Measurements from ENCODE around the gene ZCCHC7.

DNA sequence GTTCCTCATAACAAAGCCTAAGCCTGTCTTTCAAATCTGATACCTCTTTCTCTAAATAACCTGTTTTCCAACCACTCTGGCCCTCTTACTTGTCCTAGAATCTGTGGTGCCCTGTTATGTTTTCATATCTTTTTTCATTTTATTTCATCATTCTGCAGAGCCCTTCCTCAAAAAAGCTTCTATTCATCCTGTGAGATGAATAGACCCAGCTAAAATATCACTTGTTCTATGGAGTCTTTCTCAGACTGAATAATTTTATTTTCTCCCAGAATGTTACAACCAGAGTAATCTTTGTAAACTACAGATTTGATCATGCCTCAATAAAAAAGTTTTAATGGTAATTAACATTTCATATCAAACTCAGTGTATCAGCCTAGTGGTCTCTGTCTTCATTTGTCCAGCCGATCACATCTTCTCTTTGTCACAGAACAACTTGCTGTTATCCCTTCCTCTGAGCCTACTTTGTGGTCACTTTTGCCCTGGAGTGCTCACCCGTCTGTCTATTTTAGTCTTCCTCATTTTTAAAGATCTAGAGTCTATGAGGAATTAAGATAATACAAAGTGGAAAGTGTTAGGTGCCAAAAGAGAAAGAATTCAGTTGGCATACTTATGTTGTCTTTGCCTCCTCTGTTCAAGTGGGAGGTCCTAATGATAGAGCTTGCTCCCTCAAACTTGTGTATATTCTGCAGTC, 77.8 kb downstream of the ZCCHC7 start:
- TF ChIP-seq, protein P1, sequence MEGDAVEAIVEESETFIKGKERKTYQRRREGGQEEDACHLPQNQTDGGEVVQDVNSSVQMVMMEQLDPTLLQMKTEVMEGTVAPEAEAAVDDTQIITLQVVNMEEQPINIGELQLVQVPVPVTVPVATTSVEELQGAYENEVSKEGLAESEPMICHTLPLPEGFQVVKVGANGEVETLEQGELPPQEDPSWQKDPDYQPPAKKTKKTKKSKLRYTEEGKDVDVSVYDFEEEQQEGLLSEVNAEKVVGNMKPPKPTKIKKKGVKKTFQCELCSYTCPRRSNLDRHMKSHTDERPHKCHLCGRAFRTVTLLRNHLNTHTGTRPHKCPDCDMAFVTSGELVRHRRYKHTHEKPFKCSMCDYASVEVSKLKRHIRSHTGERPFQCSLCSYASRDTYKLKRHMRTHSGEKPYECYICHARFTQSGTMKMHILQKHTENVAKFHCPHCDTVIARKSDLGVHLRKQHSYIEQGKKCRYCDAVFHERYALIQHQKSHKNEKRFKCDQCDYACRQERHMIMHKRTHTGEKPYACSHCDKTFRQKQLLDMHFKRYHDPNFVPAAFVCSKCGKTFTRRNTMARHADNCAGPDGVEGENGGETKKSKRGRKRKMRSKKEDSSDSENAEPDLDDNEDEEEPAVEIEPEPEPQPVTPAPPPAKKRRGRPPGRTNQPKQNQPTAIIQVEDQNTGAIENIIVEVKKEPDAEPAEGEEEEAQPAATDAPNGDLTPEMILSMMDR (IDR thresholded peaks at IDR 0.05), result no peak
- no peak for TF ChIP-seq POLR2A (IDR thresholded peaks at IDR 0.05)
